Uterus (tissue), 4 donors: ENCODE results near the gene KIF17. TPM values are rescaled to one million over a fixed set of nuclear protein-coding genes. Genes with fewer than 3 reads are reported as not detected.

Experiments used
- DNase-seq, 2 donors: peaks; one replicate each; pipeline ENCODE4 v3.0.0-alpha.2; 2019 to 2020
- H3K27ac ChIP-seq, 2 donors: fragments of 200-600 bp; sonication (generic); 1 replicate in 1 of 2; 2 replicates in 1 of 2; pipeline ENCODE4 v1.5.1; 2016 to 2018
- H3K27me3 ChIP-seq, 2 donors: fragments of 200-600 bp; sonication (generic); one replicate each; pipeline ENCODE4 v1.5.1; 2018 to 2019; ENCODE audit warnings: control low read depth in 1 of 2
- H3K36me3 ChIP-seq, 2 donors: fragments of 200-600 bp; sonication (generic); one replicate each; pipeline ENCODE4 v1.5.1; 2019; ENCODE audit warnings: control low read depth in 1 of 2
- H3K4me1 ChIP-seq, 2 donors: fragments of 200-600 bp; sonication (generic); one replicate each; pipeline ENCODE4 v1.5.1; 2018 to 2019; ENCODE audit warnings: control low read depth in 1 of 2
- H3K4me3 ChIP-seq, 2 donors: fragments of 200-600 bp; sonication (generic); 1 replicate in 1 of 2; 2 replicates in 1 of 2; pipeline ENCODE4 v1.5.1; 2018 to 2019; ENCODE audit warnings: mild to moderate bottlenecking in 1 of 2
- H3K9me3 ChIP-seq, 2 donors: fragments of 200-600 bp; sonication (generic); one replicate each; pipeline ENCODE4 v1.5.1; 2019; ENCODE audit warnings: control low read depth in 1 of 2
- POLR2A ChIP-seq, 2 donors: fragments of 450-650 bp; IDR thresholded peaks; one replicate each; pipeline ENCODE4 v1.6.1; 2016; ENCODE audit warnings: antibody characterized with exemption in 2 of 2, mild to moderate bottlenecking in 1 of 2, moderate library complexity in 1 of 2
- intact Hi-C: fragments of 100-400 bp; cut with DNase I; formaldehyde crosslinking; loops from one replicate; pipeline ENCODE4 v1.15.1; 2023; ENCODE audit warnings: low total_unique reads
- total RNA-seq, 4 donors: library from RNA; depleted of rRNA in 3 of 4; stranded (reverse); fragments of >200 nt in 3 of 4; gene quantifications; one replicate each; pipeline versions ENCODE4 v1.1.0 to v1.2.4, GENCODE V29; 2014 to 2023
- TF ChIP-seq, protein P1 (sequence below), 4 experiments: fragments of 200-600 bp in 2 of 4; fragments of 450-650 bp in 2 of 4; sonication (generic) in 2 of 4; IDR thresholded peaks; one replicate each; pipeline ENCODE4 v1.5.1; 2016 to 2019; ENCODE audit warnings: antibody characterized with exemption in 4 of 4, mild to moderate bottlenecking in 2 of 4, moderate library complexity in 1 of 4
- donor health status: DM: yes; HTN: yes; CAD: no.

KIF17 gene
- total RNA-seq, 4 donors from 2014 or later, result 0.77 to 6.3 (median 4.9) TPM; not detected in 1

DNA sequence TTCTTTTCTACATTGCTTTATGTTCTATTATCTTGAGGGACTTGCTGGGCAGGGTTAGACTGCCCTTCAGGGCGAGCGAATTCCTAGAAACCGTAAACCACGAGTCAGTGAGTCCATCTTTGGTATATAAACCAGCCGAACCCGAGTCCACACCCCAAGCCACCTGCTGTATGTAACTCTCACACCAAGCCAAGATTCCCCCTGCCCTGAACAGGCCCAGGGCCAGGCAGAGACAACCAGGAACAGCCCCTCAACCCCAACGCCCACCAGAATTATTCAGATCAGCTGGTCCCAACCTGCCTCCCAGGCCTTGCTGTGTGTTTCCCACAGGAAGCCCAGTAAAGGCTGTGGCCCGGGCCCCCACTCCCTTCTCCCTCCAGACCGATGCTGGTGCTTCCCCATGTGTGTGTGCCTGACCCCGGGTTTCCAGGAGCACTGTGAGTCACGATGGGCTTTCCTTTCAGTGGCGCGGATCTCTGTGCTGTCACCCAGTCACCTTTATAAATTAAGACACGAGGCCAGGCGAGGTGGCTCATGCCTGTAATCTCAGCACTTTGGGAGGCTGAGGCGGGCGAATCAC, 17.1 kb downstream of the KIF17 start:
- Histone ChIP-seq H3K36me3 (no peaks in the 10 kb centered on the region), H3K27ac (no peak overlapping the region), H3K4me1 (peaks cover 3 to 5% of the 10 kb centered on the region in 2 donors), H3K4me3 (no peak overlapping the region), H3K9me3 (no peaks in the 10 kb centered on the region), H3K27me3 (no peaks in the 10 kb centered on the region)
- DNase-seq, result no peak
- intact Hi-C loops, result no loop called here
- TF ChIP-seq, protein P1, sequence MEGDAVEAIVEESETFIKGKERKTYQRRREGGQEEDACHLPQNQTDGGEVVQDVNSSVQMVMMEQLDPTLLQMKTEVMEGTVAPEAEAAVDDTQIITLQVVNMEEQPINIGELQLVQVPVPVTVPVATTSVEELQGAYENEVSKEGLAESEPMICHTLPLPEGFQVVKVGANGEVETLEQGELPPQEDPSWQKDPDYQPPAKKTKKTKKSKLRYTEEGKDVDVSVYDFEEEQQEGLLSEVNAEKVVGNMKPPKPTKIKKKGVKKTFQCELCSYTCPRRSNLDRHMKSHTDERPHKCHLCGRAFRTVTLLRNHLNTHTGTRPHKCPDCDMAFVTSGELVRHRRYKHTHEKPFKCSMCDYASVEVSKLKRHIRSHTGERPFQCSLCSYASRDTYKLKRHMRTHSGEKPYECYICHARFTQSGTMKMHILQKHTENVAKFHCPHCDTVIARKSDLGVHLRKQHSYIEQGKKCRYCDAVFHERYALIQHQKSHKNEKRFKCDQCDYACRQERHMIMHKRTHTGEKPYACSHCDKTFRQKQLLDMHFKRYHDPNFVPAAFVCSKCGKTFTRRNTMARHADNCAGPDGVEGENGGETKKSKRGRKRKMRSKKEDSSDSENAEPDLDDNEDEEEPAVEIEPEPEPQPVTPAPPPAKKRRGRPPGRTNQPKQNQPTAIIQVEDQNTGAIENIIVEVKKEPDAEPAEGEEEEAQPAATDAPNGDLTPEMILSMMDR (IDR thresholded peaks at IDR 0.05), result no peak
- TF ChIP-seq POLR2A (IDR thresholded peaks at IDR 0.05), result no peak

DNA sequence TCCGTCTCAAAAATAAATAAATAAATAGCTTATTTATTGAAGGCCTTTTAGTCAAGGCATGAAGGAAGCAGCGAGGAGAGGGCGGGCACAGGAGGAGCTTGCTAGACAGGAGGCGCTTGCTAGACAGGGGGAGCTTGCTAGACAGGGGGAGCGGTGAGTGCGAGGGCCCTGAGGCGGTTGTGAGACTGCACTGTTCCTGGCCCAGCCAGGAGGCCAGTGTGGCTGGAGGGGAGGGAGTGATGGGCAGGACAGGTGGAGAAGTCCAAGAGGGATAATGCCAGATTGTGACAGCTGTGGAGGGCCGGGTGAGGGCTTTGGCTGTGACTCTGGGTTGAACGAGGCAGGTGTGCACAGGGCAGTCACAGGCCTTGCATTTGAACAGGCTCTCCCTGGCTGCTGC, 18.2 kb downstream of the KIF17 start:
- Histone ChIP-seq H3K36me3 (no peaks in the 10 kb centered on the region), H3K4me1 (peaks cover 3 to 5% of the 10 kb centered on the region in 2 donors), H3K27ac (no peak overlapping the region), H3K9me3 (no peaks in the 10 kb centered on the region), H3K27me3 (no peaks in the 10 kb centered on the region), H3K4me3 (no peak overlapping the region)
- DNase-seq, result no peak
- intact Hi-C loops, result loop anchor here (5.0 kb wide), 1 partner anchor 498 kb away; no protein-coding TSS in a partner anchor
- TF ChIP-seq, protein P1 (IDR thresholded peaks at IDR 0.05), result no peak
- TF ChIP-seq POLR2A (IDR thresholded peaks at IDR 0.05), result no peak

DNA sequence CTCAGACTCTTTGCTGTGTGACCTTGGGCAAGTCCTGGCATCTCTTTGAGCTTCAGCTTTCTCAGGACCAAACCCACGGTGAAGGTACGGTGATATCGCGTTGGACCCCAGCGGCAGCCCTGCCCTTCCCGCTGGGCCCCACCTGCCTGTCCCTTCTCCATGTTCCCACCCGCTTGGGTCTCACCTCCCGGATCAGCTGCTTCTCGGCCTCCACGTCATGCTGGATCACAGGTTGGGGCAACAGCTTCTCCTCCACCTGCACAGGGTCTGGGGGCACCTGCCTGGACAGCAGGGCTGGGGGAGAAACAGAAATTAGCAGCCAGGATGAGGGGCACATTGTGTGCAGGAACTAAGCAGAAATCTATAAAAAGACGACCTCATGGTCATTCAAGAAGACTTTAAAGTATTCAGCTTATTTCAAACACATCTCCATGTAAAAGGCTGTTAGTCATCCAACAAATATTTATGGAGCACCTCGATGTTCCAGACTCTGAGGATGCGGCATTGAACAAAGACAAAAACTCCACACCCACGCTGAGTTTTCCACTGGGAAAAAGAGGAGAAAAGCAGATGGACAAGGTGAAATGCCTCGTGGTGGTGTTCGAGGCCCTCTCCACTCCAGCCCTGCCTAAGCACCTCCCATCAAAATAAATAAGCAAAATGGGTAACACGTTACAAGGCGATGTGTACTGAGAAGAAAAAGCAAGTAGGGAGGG, 19.5 kb downstream of the KIF17 start:
- no peak overlapping the region for H3K4me3 ChIP-seq
- DNase-seq, result no peak
- H3K27ac ChIP-seq, result peak overlapping the region in 1 of 2 donors; percentile 95
- no peak for TF ChIP-seq POLR2A (IDR thresholded peaks at IDR 0.05)
- TF ChIP-seq, protein P1 (IDR thresholded peaks at IDR 0.05), result no peak
- no peaks in the 10 kb centered on the region for H3K27me3 ChIP-seq
- no peaks in the 10 kb centered on the region for H3K9me3 ChIP-seq
- intact Hi-C loops, result loop anchor here (5.0 kb wide), 1 partner anchor 499 kb away; no protein-coding TSS in a partner anchor
- no peaks in the 10 kb centered on the region for H3K36me3 ChIP-seq
- peaks cover 3 to 5% of the 10 kb centered on the region in 2 donors for H3K4me1 ChIP-seq

DNA sequence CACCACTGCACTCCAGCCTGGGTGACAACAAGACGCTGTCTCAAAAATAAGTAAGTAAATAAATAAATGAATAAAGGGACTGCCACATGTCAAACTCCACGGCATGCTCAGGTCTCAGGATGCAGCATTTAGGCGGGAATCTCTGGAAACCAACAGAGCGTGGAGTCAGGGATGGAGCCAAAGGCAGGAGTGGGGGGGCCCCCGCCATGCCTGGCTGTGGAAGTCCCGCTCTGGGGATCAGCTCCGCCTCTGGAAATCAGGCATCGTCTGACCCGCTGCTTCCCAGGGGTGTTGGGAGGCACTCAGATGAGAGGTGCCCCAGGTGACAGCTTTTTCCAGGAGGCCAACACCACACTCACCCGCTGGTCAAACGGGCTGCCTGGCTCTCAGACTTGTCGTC, 20.2 kb downstream of the KIF17 start:
- TF ChIP-seq, protein P1 (IDR thresholded peaks at IDR 0.05), result no peak
- no peak for TF ChIP-seq POLR2A (IDR thresholded peaks at IDR 0.05)
- no peak overlapping the region for H3K4me3 ChIP-seq
- H3K27me3 ChIP-seq, result no peaks in the 10 kb centered on the region
- H3K36me3 ChIP-seq, result no peaks in the 10 kb centered on the region
- peaks cover 3 to 5% of the 10 kb centered on the region in 2 donors for H3K4me1 ChIP-seq
- intact Hi-C loops, result loop anchor here (5.0 kb wide), 1 partner anchor 500 kb away; no protein-coding TSS in a partner anchor
- H3K9me3 ChIP-seq, result no peaks in the 10 kb centered on the region
- DNase-seq, result no peak
- H3K27ac ChIP-seq, result peak overlapping the region; percentile 92 to 95
